ENCODE measurements around the gene EEFSEC. TPM values are rescaled to one million over a fixed set of nuclear protein-coding genes. Genes with fewer than 3 reads are reported as not detected.

The EEFSEC gene
- total RNA-seq, 1 donor, result 3.0 TPM

GRCh38 chr3:128359060-128359664 lies 205.9 kb downstream of the EEFSEC start:
- H3K4me3 ChIP-seq (ENCODE audit: low read depth, low read length), result no peak overlapping the region
- TF ChIP-seq, protein P1, sequence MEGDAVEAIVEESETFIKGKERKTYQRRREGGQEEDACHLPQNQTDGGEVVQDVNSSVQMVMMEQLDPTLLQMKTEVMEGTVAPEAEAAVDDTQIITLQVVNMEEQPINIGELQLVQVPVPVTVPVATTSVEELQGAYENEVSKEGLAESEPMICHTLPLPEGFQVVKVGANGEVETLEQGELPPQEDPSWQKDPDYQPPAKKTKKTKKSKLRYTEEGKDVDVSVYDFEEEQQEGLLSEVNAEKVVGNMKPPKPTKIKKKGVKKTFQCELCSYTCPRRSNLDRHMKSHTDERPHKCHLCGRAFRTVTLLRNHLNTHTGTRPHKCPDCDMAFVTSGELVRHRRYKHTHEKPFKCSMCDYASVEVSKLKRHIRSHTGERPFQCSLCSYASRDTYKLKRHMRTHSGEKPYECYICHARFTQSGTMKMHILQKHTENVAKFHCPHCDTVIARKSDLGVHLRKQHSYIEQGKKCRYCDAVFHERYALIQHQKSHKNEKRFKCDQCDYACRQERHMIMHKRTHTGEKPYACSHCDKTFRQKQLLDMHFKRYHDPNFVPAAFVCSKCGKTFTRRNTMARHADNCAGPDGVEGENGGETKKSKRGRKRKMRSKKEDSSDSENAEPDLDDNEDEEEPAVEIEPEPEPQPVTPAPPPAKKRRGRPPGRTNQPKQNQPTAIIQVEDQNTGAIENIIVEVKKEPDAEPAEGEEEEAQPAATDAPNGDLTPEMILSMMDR (IDR thresholded peaks at IDR 0.05; ENCODE audit: insufficient read depth, low read depth, low read length), result no peak
- DNase-seq (ENCODE audit: low read depth), result no peak

- TF ChIP-seq, protein P1 (IDR thresholded peaks at IDR 0.05; ENCODE audit: insufficient read depth, low read depth, low read length), result no peak
- no peak overlapping the region for H3K4me3 ChIP-seq (ENCODE audit: low read depth, low read length)
- peak; percentile 16 for DNase-seq (ENCODE audit: low read depth)
Observed at GRCh38 chr3:128359846-128360642, 206.8 kb downstream of the EEFSEC start.

DNA sequence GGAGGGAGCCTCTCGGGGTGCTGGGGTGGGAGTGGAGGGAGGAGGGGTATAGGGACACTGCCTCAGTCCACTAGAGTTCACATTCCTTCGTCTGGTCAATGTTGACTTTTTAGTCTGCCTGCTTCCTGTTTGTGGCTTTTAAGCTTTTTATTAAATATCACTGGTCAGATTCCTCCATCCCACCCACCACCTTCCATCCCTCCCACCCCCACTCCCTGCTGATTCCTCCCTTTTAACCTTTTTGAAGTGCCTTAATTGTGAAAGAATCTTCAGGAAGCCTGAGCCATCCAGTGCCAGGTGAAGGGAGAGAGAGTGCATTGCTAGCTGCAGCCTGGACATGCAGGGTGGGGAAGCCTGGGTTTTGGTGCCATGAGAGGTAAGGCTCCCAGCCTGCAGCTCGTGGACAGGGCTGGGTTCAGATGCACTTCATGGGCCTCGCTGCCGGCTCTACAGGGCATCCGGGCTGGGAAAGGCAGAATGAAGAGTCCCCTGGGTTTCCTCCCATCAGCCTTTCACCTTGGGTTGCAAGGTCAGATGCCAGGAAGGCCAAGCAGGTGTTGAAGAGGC lies 207.5 kb downstream of the EEFSEC start:
- TF ChIP-seq, protein P1 (IDR thresholded peaks at IDR 0.05; ENCODE audit: insufficient read depth, low read depth, low read length), result no peak
- no peak overlapping the region for H3K4me3 ChIP-seq (ENCODE audit: low read depth, low read length)
- DNase-seq (ENCODE audit: low read depth), result peak; percentile 27

GRCh38 chr3:128362026-128362965 lies 209.0 kb downstream of the EEFSEC start:
- no peak for DNase-seq (ENCODE audit: low read depth)
- TF ChIP-seq, protein P1 (IDR thresholded peaks at IDR 0.05; ENCODE audit: insufficient read depth, low read depth, low read length), result no peak

DNA sequence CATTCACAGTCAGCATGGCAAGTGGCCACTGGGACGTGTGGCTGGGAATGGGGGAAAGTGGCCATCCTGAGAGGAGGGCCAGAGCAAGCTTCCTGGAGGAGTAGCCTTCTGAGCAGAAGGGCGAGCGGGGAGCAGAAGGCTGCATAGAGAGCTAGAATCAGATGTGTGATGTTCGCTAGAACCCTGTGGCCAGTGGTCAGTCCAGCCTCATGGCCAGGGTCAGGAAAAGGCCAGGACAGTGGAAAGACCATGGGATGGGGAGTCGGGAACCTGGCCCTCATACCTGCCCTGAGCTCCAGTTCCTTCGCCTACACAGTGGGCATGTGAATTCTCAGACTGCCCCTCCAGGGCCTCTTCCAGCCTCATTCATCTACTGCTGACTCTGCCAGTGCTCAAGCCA lies 211.0 kb downstream of the EEFSEC start:
- H3K4me3 ChIP-seq (ENCODE audit: low read depth, low read length), result no peak overlapping the region
- no peak for DNase-seq (ENCODE audit: low read depth)
- TF ChIP-seq, protein P1 (IDR thresholded peaks at IDR 0.05; ENCODE audit: insufficient read depth, low read depth, low read length), result no peak

More at GRCh38 chr3:128362026-128362965, 209.0 kb downstream of the EEFSEC start:
- no peak overlapping the region for H3K4me3 ChIP-seq (ENCODE audit: low read depth, low read length)

DNA sequence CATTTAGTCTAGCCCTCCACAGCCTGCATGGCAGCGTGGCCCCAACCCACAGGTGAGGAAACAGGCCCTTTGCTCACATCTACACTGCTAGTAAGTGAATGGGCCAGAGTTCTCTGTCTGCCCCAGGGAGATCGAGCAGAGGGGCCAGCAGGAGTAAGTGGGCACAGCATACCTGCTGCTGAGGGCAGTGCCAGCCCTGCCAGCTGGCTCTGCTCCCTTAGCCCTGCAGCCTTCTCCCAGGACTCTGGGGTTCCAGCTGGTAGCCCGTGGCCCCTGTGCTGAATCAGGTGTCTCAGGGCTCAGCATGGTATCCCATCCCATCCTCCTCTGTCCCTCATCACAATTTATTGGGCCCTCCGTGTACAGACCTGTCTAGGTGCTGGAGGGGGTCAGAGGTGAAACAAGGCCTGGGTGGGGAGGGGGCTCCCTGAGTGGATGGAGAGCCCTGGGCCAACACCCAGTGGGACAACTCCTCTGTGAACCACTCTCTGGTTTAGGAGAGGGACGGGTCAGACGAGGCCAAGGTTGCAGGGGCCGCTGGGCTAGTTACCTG lies 211.6 kb downstream of the EEFSEC start:
- TF ChIP-seq, protein P1 (IDR thresholded peaks at IDR 0.05; ENCODE audit: insufficient read depth, low read depth, low read length), result no peak
- DNase-seq (ENCODE audit: low read depth), result no peak
- no peak overlapping the region for H3K4me3 ChIP-seq (ENCODE audit: low read depth, low read length)

Measured in fibroblast of villous mesenchyme (primary cell).